Measurements from ENCODE around the gene MRPS18C.
"Not testable (repeated sequence)": the region's sequence is repeated elsewhere in the genome, so short reads cannot be mapped to it uniquely, and the experiment has no call there.

MRPS18C gene
- 29.0 to 33.4 reads per million in 2 donors for total RNA-seq

GRCh38 chr4:83455281-83456183, at the start of gene MRPS18C, which contains the start of gene HELQ:
MRPS18C (plus strand) TSS chr4:83456058; CDS start chr4:83456078, 20 bp downstream.
HELQ (minus strand) TSS chr4:83455823; CDS start chr4:83455693, 130 bp downstream.
- peak; percentile 48 for DNase-seq

GRCh38 chr4:83408908-83409307, 47.0 kb upstream of the MRPS18C start:
- no peak for DNase-seq

- no peak for DNase-seq
Observed at GRCh38 chr4:83413676-83414075, 42.2 kb upstream of the MRPS18C start.

GRCh38 chr4:83417566-83417965, 38.3 kb upstream of the MRPS18C start:
- no peak for DNase-seq

GRCh38 chr4:83418211-83418610, 37.6 kb upstream of the MRPS18C start:
- no peak for DNase-seq

- no peak for DNase-seq
Observed at GRCh38 chr4:83431200-83431599, 24.7 kb upstream of the MRPS18C start.

- no peak for DNase-seq
Observed at GRCh38 chr4:83436680-83437079, 19.2 kb upstream of the MRPS18C start.

- DNase-seq, result no peak
Observed at GRCh38 chr4:83438719-83439118, 17.1 kb upstream of the MRPS18C start.

GRCh38 chr4:83440148-83440814, 15.6 kb upstream of the MRPS18C start:
- DNase-seq, result no peak

- no peak for DNase-seq
Observed at GRCh38 chr4:83440899-83441298, 15.0 kb upstream of the MRPS18C start.

GRCh38 chr4:83449009-83449408, 6.8 kb upstream of the MRPS18C start:
- DNase-seq, result no peak

GRCh38 chr4:83454686-83455085, 1.2 kb upstream of the MRPS18C start:
- no peak for DNase-seq

GRCh38 chr4:83456184-83456501, 285 bp downstream of the MRPS18C start:
- no peak for DNase-seq

- DNase-seq, result no peak
Observed at GRCh38 chr4:83473423-83473822, 17.6 kb downstream of the MRPS18C start.

- no peak for DNase-seq
Observed at GRCh38 chr4:83473966-83474365, 18.1 kb downstream of the MRPS18C start.

- peak; percentile 92 for DNase-seq
Observed at GRCh38 chr4:83484500-83485461, 28.9 kb downstream of the MRPS18C start, which contains the start of gene ABRAXAS1. ABRAXAS1 (minus strand) TSS chr4:83485100; CDS start chr4:83485072, 28 bp downstream.

GRCh38 chr4:83486457-83487129, 30.7 kb downstream of the MRPS18C start:
- no peak for DNase-seq

- DNase-seq, result no peak
Observed at GRCh38 chr4:83489711-83490326, 34.0 kb downstream of the MRPS18C start.

- DNase-seq, result no peak
Observed at GRCh38 chr4:83490876-83491450, 35.1 kb downstream of the MRPS18C start.

GRCh38 chr4:83496085-83496917, 40.4 kb downstream of the MRPS18C start:
- not testable (repeated sequence) for DNase-seq
